ENCODE measurements around the gene PAMR1.
A peak's percentile ranks its signal among the peaks of the same experiment; 100 is the strongest.

PAMR1 gene

GRCh38 chr11:35404388-35404775 is 121.0 kb downstream of the PAMR1 start:
- no peaks in the 10 kb centered on the region for H3K9me3 Mint-ChIP-seq
- TF ChIP-seq, protein P1, sequence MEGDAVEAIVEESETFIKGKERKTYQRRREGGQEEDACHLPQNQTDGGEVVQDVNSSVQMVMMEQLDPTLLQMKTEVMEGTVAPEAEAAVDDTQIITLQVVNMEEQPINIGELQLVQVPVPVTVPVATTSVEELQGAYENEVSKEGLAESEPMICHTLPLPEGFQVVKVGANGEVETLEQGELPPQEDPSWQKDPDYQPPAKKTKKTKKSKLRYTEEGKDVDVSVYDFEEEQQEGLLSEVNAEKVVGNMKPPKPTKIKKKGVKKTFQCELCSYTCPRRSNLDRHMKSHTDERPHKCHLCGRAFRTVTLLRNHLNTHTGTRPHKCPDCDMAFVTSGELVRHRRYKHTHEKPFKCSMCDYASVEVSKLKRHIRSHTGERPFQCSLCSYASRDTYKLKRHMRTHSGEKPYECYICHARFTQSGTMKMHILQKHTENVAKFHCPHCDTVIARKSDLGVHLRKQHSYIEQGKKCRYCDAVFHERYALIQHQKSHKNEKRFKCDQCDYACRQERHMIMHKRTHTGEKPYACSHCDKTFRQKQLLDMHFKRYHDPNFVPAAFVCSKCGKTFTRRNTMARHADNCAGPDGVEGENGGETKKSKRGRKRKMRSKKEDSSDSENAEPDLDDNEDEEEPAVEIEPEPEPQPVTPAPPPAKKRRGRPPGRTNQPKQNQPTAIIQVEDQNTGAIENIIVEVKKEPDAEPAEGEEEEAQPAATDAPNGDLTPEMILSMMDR (IDR thresholded peaks at IDR 0.05), result peak; percentile 55
- H3K27me3 Mint-ChIP-seq (ENCODE audit: low read depth, poor library complexity), result no peaks in the 10 kb centered on the region
- no peak overlapping the region for H3K27ac Mint-ChIP-seq
- peaks cover 9% of the 10 kb centered on the region for H3K4me1 Mint-ChIP-seq
- peak; percentile 56 for DNase-seq
- no peaks in the 10 kb centered on the region for H3K36me3 Mint-ChIP-seq (ENCODE audit: low read depth)
- no peak overlapping the region for H3K4me3 Mint-ChIP-seq

GRCh38 chr11:35403765-35404387 is 121.5 kb downstream of the PAMR1 start:
- TF ChIP-seq, protein P1 (IDR thresholded peaks at IDR 0.05), result no peak
- no peak overlapping the region for H3K4me3 Mint-ChIP-seq
- no peaks in the 10 kb centered on the region for H3K27me3 Mint-ChIP-seq (ENCODE audit: low read depth, poor library complexity)
- peaks cover 9% of the 10 kb centered on the region for H3K4me1 Mint-ChIP-seq
- DNase-seq, result no peak
- H3K9me3 Mint-ChIP-seq, result no peaks in the 10 kb centered on the region
- no peak overlapping the region for H3K27ac Mint-ChIP-seq
- no peaks in the 10 kb centered on the region for H3K36me3 Mint-ChIP-seq (ENCODE audit: low read depth)

- TF ChIP-seq, protein P1 (IDR thresholded peaks at IDR 0.05), result no peak
- Mint-ChIP-seq H3K27me3 (ENCODE audit: low read depth, poor library complexity) (no peaks in the 10 kb centered on the region), H3K27ac (no peak overlapping the region), H3K9me3 (peaks cover 2% of the 10 kb centered on the region), H3K36me3 (ENCODE audit: low read depth) (no peaks in the 10 kb centered on the region), H3K4me3 (no peak overlapping the region), H3K4me1 (peaks cover 9% of the 10 kb centered on the region)
- DNase-seq, result no peak
These were observed 122.4 kb downstream of the PAMR1 start for GRCh38 chr11:35402751-35403660.

GRCh38 chr11:35398881-35399280 is 126.5 kb downstream of the PAMR1 start:
- no peak overlapping the region for H3K4me3 Mint-ChIP-seq
- DNase-seq, result no peak
- H3K36me3 Mint-ChIP-seq (ENCODE audit: low read depth), result no peaks in the 10 kb centered on the region
- peaks cover 10% of the 10 kb centered on the region for H3K9me3 Mint-ChIP-seq
- no peak overlapping the region for H3K27ac Mint-ChIP-seq
- TF ChIP-seq, protein P1 (IDR thresholded peaks at IDR 0.05), result no peak
- H3K4me1 Mint-ChIP-seq, result peaks cover 9% of the 10 kb centered on the region
- H3K27me3 Mint-ChIP-seq (ENCODE audit: low read depth, poor library complexity), result no peaks in the 10 kb centered on the region

DNA sequence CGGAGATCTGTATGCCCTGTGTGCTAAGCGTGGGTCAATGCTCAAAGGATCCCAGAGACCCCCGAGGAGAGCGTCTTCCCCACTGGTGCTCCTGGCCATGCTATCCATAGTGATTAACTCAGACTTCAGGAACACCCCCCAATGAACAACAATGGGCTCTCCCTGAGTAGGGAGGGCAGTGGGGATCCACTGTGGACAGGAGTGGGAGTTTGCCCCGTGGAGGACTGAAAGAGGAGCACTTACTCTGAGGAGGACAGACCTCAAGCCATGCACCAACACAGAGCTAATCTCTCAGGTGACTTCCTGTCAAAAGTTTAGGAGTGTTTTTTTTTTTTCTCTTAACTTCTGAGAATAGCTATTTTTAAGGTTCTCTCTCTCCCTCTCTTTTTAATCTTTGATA is 130.5 kb downstream of the PAMR1 start:
- no peak for DNase-seq
- Mint-ChIP-seq H3K4me3 (no peak overlapping the region), H3K36me3 (ENCODE audit: low read depth) (no peaks in the 10 kb centered on the region), H3K27me3 (ENCODE audit: low read depth, poor library complexity) (peaks cover 6% of the 10 kb centered on the region), H3K4me1 (peaks cover 29% of the 10 kb centered on the region), H3K9me3 (peaks cover 10% of the 10 kb centered on the region), H3K27ac (no peak overlapping the region)
- TF ChIP-seq, protein P1 (IDR thresholded peaks at IDR 0.05), result no peak
